AG04450 (cell line): ENCODE results near the gene MEF2A. TPM values are rescaled to one million over a fixed set of nuclear protein-coding genes. Genes with fewer than 3 reads are reported as not detected.

Experiments used
- CTCF ChIA-PET: fragments of 300-600, 350-600 bp; formaldehyde crosslinking; extraction: SDS; loops from one replicate; lab custom pipeline; 2022; ENCODE audit warnings: antibody characterized with exemption, inconsistent platforms; lab: Charles Lee
- POLR2A ChIA-PET: fragments of 350-600 bp; formaldehyde crosslinking; extraction: SDS; loops from one replicate; lab custom pipeline; 2021; ENCODE audit warnings: antibody characterized with exemption, inconsistent platforms; lab: Yijun Ruan, JAX
- DNase-seq: peaks from one replicate; pipeline ENCODE4 v3.0.0-alpha.2; 2011; ENCODE audit warnings: low read depth, low spot score
- H3K27ac ChIP-seq: one replicate; pipeline ENCODE4 v1.5.1; 2012; ENCODE audit warnings: low read depth, low read length, control low read depth
- H3K27me3 ChIP-seq: one replicate; pipeline ENCODE4 v1.6.0; 2012; ENCODE audit warnings: low read length; ENCODE audit not compliant: control insufficient read depth, insufficient read depth
- H3K4me3 ChIP-seq: 2 replicates; pipeline ENCODE4 v1.5.1; 2011; ENCODE audit warnings: mild to moderate bottlenecking, low read depth, low read length, control low read depth
- H3K9me3 ChIP-seq: 2 replicates; pipeline ENCODE4 v1.5.1; 2012; ENCODE audit warnings: low read length; ENCODE audit not compliant: control insufficient read depth, insufficient read depth
- CTCF ChIP-seq: IDR thresholded peaks from 2 replicates; pipeline ENCODE4 v1.5.1; 2011; ENCODE audit warnings: low read depth, low read length, control low read depth, inconsistent platforms
- polyA plus RNA-seq: library from polyadenylated mRNA; depleted of rRNA; stranded (reverse); fragments of >200 nt; gene quantifications from 2 replicates; pipeline ENCODE4 v1.2.3, GENCODE V29; 2011

Gene MEF2A
- polyA plus RNA-seq, 1 experiment: 40.9 TPM

DNA sequence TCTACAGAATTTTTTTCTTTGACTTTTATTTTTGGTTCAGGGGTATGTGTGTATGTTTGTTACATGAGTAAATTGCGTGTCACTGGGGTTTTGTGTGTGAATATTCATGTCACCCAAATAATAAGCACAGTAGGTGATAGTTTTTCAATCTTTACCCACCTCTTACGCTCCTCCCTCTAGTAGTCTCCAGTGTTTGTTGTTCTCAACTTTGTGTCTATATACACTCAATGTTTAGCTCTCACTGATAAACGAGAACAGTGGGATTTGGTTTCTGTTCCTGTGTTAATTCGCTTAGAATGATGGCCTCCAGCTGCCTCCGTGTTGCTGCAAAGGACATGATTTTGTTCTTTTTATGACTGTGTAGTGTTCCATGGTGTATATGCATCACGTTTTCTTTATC is 54.4 kb downstream of the MEF2A start:
- H3K4me3 ChIP-seq: no peak overlapping the region
- no peak for TF ChIP-seq CTCF
- H3K9me3 ChIP-seq: no peaks in the 10 kb centered on the region
- DNase-seq: no peak
- ChIA-PET CTCF (no interaction called here), POLR2A (no interaction called here)
- no peak overlapping the region for H3K27ac ChIP-seq
- H3K27me3 ChIP-seq: no peaks in the 10 kb centered on the region

DNA sequence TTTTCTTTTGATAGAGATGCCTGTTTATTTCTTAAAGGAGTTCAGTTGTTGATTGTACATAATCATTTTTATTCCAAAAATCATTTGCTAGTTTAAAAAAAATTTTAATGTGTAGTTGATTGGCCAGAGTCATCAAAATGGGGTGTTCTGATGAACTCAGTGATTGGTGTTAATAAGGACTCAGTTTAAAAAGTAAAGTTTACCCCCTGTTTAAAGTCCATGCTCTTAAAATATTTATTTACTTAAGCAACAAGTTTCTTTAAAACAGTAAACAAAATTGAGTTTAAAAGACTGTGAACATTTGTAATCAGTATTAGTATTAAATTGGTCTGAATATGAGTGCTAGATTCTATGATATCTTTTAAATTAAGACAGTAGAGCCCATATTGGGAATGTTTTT is 56.0 kb downstream of the MEF2A start:
- TF ChIP-seq CTCF: no peak
- CTCF ChIA-PET: no interaction called here
- Histone ChIP-seq H3K4me3 (no peak overlapping the region), H3K9me3 (no peaks in the 10 kb centered on the region), H3K27ac (no peak overlapping the region), H3K27me3 (no peaks in the 10 kb centered on the region)
- no peak for DNase-seq
- POLR2A ChIA-PET: interaction anchor here (0.7 kb wide), 1 partner anchor 213 kb away, joined by 3 read pairs; no protein-coding TSS in a partner anchor

GRCh38 chr15:99628374-99629001 is 62.7 kb downstream of the MEF2A start:
- Histone ChIP-seq H3K27me3 (no peaks in the 10 kb centered on the region), H3K27ac (no peak overlapping the region), H3K9me3 (no peaks in the 10 kb centered on the region), H3K4me3 (no peak overlapping the region)
- DNase-seq: no peak
- ChIA-PET POLR2A (no interaction called here), CTCF (interaction anchor here (0.6 kb wide), 1 partner anchor 314 kb away, joined by 3 read pairs; no protein-coding TSS in a partner anchor)
- TF ChIP-seq CTCF: no peak

- CTCF ChIA-PET: no interaction called here
- TF ChIP-seq CTCF: no peak
- Histone ChIP-seq H3K27ac (no peak overlapping the region), H3K9me3 (no peaks in the 10 kb centered on the region), H3K27me3 (no peaks in the 10 kb centered on the region), H3K4me3 (no peak overlapping the region)
- DNase-seq: no peak
- POLR2A ChIA-PET: no interaction called here
Measured at GRCh38 chr15:99630607-99631131, 64.9 kb downstream of the MEF2A start.

GRCh38 chr15:99631255-99631654 is 65.5 kb downstream of the MEF2A start:
- no peak for DNase-seq
- no peaks in the 10 kb centered on the region for H3K27me3 ChIP-seq
- ChIA-PET POLR2A (no interaction called here), CTCF (no interaction called here)
- H3K9me3 ChIP-seq: peaks cover 1% of the 10 kb centered on the region; the same call in 1 of the 2 replicates
- no peak overlapping the region for H3K4me3 ChIP-seq
- no peak for TF ChIP-seq CTCF
- H3K27ac ChIP-seq: no peak overlapping the region
